GM04503 (cell line): ENCODE data around the gene PSMD3.

Experiments used
- DNase-seq: peaks from one replicate; pipeline ENCODE4 v3.0.0-alpha.2; 2012; ENCODE audit warnings: low read depth

Gene PSMD3

GRCh38 chr17:40022497-40022896 lies 41.9 kb downstream of the PSMD3 start:
- no peak for DNase-seq

GRCh38 chr17:40022961-40023541 lies 42.4 kb downstream of the PSMD3 start:
- no peak for DNase-seq

GRCh38 chr17:40023590-40024292 lies 43.1 kb downstream of the PSMD3 start:
- DNase-seq: no peak

GRCh38 chr17:40024901-40025300 lies 44.3 kb downstream of the PSMD3 start:
- DNase-seq: no peak

GRCh38 chr17:40025559-40025958 lies 45.0 kb downstream of the PSMD3 start:
- DNase-seq: no peak

- no peak for DNase-seq
Observed at GRCh38 chr17:40025991-40026815, 45.6 kb downstream of the PSMD3 start.

GRCh38 chr17:40026816-40027613 lies 46.4 kb downstream of the PSMD3 start:
- DNase-seq: no peak

- DNase-seq: no peak
Observed at GRCh38 chr17:40027614-40028012, 47.0 kb downstream of the PSMD3 start.

- no peak for DNase-seq
Observed at GRCh38 chr17:40028595-40028994, 48.0 kb downstream of the PSMD3 start.

GRCh38 chr17:40031706-40032105 lies 51.1 kb downstream of the PSMD3 start:
- DNase-seq: no peak

GRCh38 chr17:40032322-40033320 lies 52.0 kb downstream of the PSMD3 start:
- no peak for DNase-seq

- DNase-seq: no peak
Observed at GRCh38 chr17:40033339-40033738, 52.7 kb downstream of the PSMD3 start.

GRCh38 chr17:40034426-40035161 lies 54.0 kb downstream of the PSMD3 start:
- no peak for DNase-seq

- peak; percentile 7 for DNase-seq
Observed at GRCh38 chr17:40035162-40035559, 54.6 kb downstream of the PSMD3 start.

- peak; percentile 61 for DNase-seq
Observed at GRCh38 chr17:40038882-40039513, 58.4 kb downstream of the PSMD3 start.

GRCh38 chr17:40041196-40041595 lies 60.6 kb downstream of the PSMD3 start:
- DNase-seq: no peak
